B cell (primary cell): ENCODE results near the gene DGKA. TPM values are rescaled to one million over a fixed set of nuclear protein-coding genes. Genes with fewer than 3 reads are reported as not detected.

Source experiments
- ATAC-seq: fragments of 200-7000 bp; cut with Tn5 transposase; one replicate; pipeline ENCODE4 v1.10.0; 2021; ENCODE audit warnings: low read depth, mild to moderate bottlenecking, moderate number of reproducible peaks, moderate library complexity
- CTCF ChIA-PET: fragments of 350-600 bp; sonication (Branson Sonifier 250); formaldehyde crosslinking; loops from one replicate; lab custom pipeline; 2021; ENCODE audit warnings: antibody characterized with exemption, inconsistent platforms; lab: Charles Lee
- POLR2A ChIA-PET: fragments of 350-600 bp; sonication (Branson Sonifier 250); formaldehyde crosslinking; loops from one replicate; lab custom pipeline; 2021; ENCODE audit warnings: antibody characterized with exemption; lab: Charles Lee
- DNase-seq: peaks from one replicate; pipeline ENCODE4 v3.0.0; 2013
- H2AFZ ChIP-seq: 2 replicates; pipeline ENCODE4 v1.6.1; 2012; ENCODE audit warnings: mild to moderate bottlenecking, low read depth, low read length; ENCODE audit not compliant: insufficient read depth, poor library complexity, severe bottlenecking
- H3K27ac ChIP-seq, 2 donors: 1 replicate in 1 of 2; 2 replicates in 1 of 2; pipeline ENCODE4 v1.5.1; 2012 to 2013; ENCODE audit warnings: low read length in 2 of 2, mild to moderate bottlenecking in 2 of 2, moderate library complexity in 1 of 2
- H3K27me3 ChIP-seq, 4 experiments: fragments of 200-600 bp in 1 of 4; sonication (generic) in 1 of 4; replicated peaks in 1 of 4; 1 replicate in 2 of 4; 2 replicates in 2 of 4; pipeline versions ENCODE4 v1.6.1 to v1.7.0; 2013 to 2016; ENCODE audit warnings: low read length in 3 of 4, mild to moderate bottlenecking in 2 of 4, mixed read lengths in 1 of 4, moderate library complexity in 1 of 4; ENCODE audit not compliant: insufficient read depth in 4 of 4, control insufficient read depth in 3 of 4; ENCODE audit errors: control extremely low read depth in 1 of 4
- H3K36me3 ChIP-seq, 2 experiments: replicated peaks in 1 of 2; 1 replicate in 1 of 2; 2 replicates in 1 of 2; pipeline versions ENCODE4 v1.6.1 to v1.7.1; 2013; ENCODE audit warnings: low read length in 1 of 2; ENCODE audit not compliant: insufficient read depth in 2 of 2, control insufficient read depth in 1 of 2; ENCODE audit errors: control extremely low read depth in 1 of 2, extremely low read depth in 1 of 2
- H3K4me1 ChIP-seq, 2 donors: fragments of 200-600 bp in 1 of 2; sonication (generic) in 1 of 2; 1 replicate in 1 of 2; 2 replicates in 1 of 2; pipeline versions ENCODE4 v1.5.1 to v1.6.1; 2013 to 2017; ENCODE audit warnings: low read length in 2 of 2; ENCODE audit not compliant: control insufficient read depth in 2 of 2, insufficient read depth in 2 of 2
- H3K4me2 ChIP-seq: replicated peaks from 2 replicates; pipeline ENCODE3; 2012; ENCODE audit warnings: mild to moderate bottlenecking, low read depth, low read length; ENCODE audit not compliant: poor library complexity, severe bottlenecking
- H3K4me3 ChIP-seq, 5 experiments: fragments of 200-600 bp in 1 of 5; sonication (generic) in 1 of 5; 1 replicate in 3 of 5; 2 replicates in 2 of 5; pipeline versions ENCODE4 v1.5.1 to v1.7.0; 2011 to 2016; ENCODE audit warnings: low read length in 4 of 5, mild to moderate bottlenecking in 4 of 5, low read depth in 2 of 5, control low read depth in 1 of 5, moderate library complexity in 1 of 5; ENCODE audit not compliant: insufficient read depth in 1 of 5; ENCODE audit errors: control extremely low read depth in 1 of 5, extremely low read depth in 1 of 5
- H3K79me2 ChIP-seq: fragments of 200-600 bp; sonication (generic); one replicate; pipeline ENCODE4 v1.6.0; 2016; ENCODE audit warnings: low read length; ENCODE audit not compliant: control insufficient read depth, insufficient read depth
- H3K9ac ChIP-seq: fragments of 200-600 bp; sonication (generic); 2 replicates; pipeline ENCODE4 v1.6.1; 2017; ENCODE audit warnings: mild to moderate bottlenecking, low read length, moderate library complexity
- H3K9me3 ChIP-seq, 3 donors: one replicate each; pipeline versions ENCODE4 v1.6.1 to v1.7.1; 2013; ENCODE audit warnings: low read length in 2 of 3; ENCODE audit not compliant: control insufficient read depth in 2 of 3, insufficient read depth in 1 of 3; ENCODE audit errors: control extremely low read depth in 1 of 3
- H4K20me1 ChIP-seq: 2 replicates; pipeline ENCODE4 v1.6.0; 2012; ENCODE audit warnings: mild to moderate bottlenecking, low read length; ENCODE audit not compliant: insufficient read depth, control insufficient read depth, poor library complexity, severe bottlenecking
- H3K27ac Mint-ChIP-seq: one replicate; pipeline ENCODE4 v1.8.0; 2021; ENCODE audit warnings: mixed read lengths
- H3K27me3 Mint-ChIP-seq: one replicate; pipeline ENCODE4 v1.8.0; 2021; ENCODE audit warnings: mixed read lengths
- H3K4me1 Mint-ChIP-seq: one replicate; pipeline ENCODE4 v1.8.0; 2021; ENCODE audit warnings: mixed read lengths
- H3K4me3 Mint-ChIP-seq: one replicate; pipeline ENCODE4 v1.8.0; 2021; ENCODE audit warnings: mixed read lengths
- H3K9me3 Mint-ChIP-seq: one replicate; pipeline ENCODE4 v1.8.0; 2022; ENCODE audit warnings: mixed read lengths; ENCODE audit not compliant: insufficient read depth
- CTCF ChIP-seq: fragments of 200-600 bp; IDR thresholded peaks from one replicate; pipeline ENCODE4 v1.8.0; 2022; ENCODE audit warnings: antibody characterized with exemption, mild to moderate bottlenecking
- EZH2 ChIP-seq: IDR thresholded peaks from 2 replicates; pipeline ENCODE4 v1.6.1; 2012; ENCODE audit warnings: borderline replicate concordance, low read depth, mild to moderate bottlenecking, moderate library complexity, low read length; ENCODE audit not compliant: insufficient read depth, poor library complexity, severe bottlenecking
- WGBS: methylation state at CpG from one replicate; pipeline ENCODE4 v1.1.5; 2013; ENCODE audit warnings: missing lambda C conversion rate; ENCODE audit not compliant: insufficient coverage; 5-methylcytosine and 5-hydroxymethylcytosine counted together
- intact Hi-C: fragments of 100-400 bp; cut with micrococcal nuclease; formaldehyde crosslinking; loops from one replicate; pipeline ENCODE4 v1.10.0; 2022
- polyA plus RNA-seq: library from polyadenylated mRNA; depleted of rRNA; stranded (reverse); fragments of >200 nt; gene quantifications from 2 replicates; pipeline ENCODE4 v1.2.3, GENCODE V29; 2012
- total RNA-seq, 2 donors: library from RNA; stranded (reverse); fragments of 120-200 nt in 1 of 2; gene quantifications; 1 replicate in 1 of 2; 2 replicates in 1 of 2; pipeline versions ENCODE4 v1.2.3 to v1.2.4, GENCODE V29; 2013 to 2022

Gene DGKA
- total and polyA plus RNA-seq, 2 donors (not counting 1 experiment from before 2014, with no cell fraction given) = 238 to 269 TPM

- CTCF ChIA-PET = interaction anchor here (0.5 to 1.2 kb wide), 3 partner anchors 25 to 163 kb away, joined by 3 to 4 read pairs (median 3); no protein-coding TSS in a partner anchor
These were observed 39.8 kb downstream of the DGKA start for GRCh38 chr12:55970775-55971174.

More at GRCh38 chr12:55970775-55971174, 39.8 kb downstream of the DGKA start:
- Histone ChIP-seq H3K36me3 (no peaks in the 10 kb centered on the region), H3K4me2 (no peak overlapping the region), H3K4me1 (peaks cover 32 to 35% of the 10 kb centered on the region in 2 donors), H3K9ac (no peak overlapping the region), H3K9me3 (no peaks in the 10 kb centered on the region), H3K79me2 (peaks cover 40% of the 10 kb centered on the region), H3K27me3 (no peaks in the 10 kb centered on the region), H3K27ac (no peak overlapping the region), H4K20me1 (peaks cover 7% of the 10 kb centered on the region), H3K4me3 (no peak overlapping the region), H2AFZ (no peak overlapping the region)
- Mint-ChIP-seq H3K4me1 (peaks cover 30% of the 10 kb centered on the region), H3K27me3 (no peaks in the 10 kb centered on the region), H3K9me3 (no peaks in the 10 kb centered on the region), H3K4me3 (no peak overlapping the region), H3K27ac (no peak overlapping the region)
- no peak for DNase-seq
- WGBS = 87% methylated on average over 4 of the region's 7 CpGs
- ATAC-seq = no peak
- intact Hi-C loops = loop anchor here (5.0 kb wide), 2 partner anchors 132 to 667 kb away; partner anchors contain the start of gene PA2G4
- POLR2A ChIA-PET = no interaction called here
- no peak for TF ChIP-seq CTCF
- no peak for TF ChIP-seq EZH2
